HepG2 (cell line): Measurements from ENCODE around the gene MARCHF9. TPM values are rescaled to one million over a fixed set of nuclear protein-coding genes. Genes with fewer than 3 reads are reported as not detected.
A peak's percentile ranks its signal among the peaks of the same experiment; 100 is the strongest.

Source experiments
- HDAC2 ChIP-seq: sonication (generic); formaldehyde crosslinking; IDR thresholded peaks from 2 replicates; pipeline ENCODE4 v1.4.0; 2020; ENCODE audit warnings: missing genetic modification reagents
- HES4 ChIP-seq: sonication (generic); formaldehyde crosslinking; IDR thresholded peaks from 2 replicates; pipeline ENCODE4 v1.9.0; 2021; ENCODE audit warnings: mild to moderate bottlenecking, missing genetic modification reagents, borderline replicate concordance
- HNRNPLL ChIP-seq: fragments of 200-400 bp; formaldehyde crosslinking; IDR thresholded peaks from 2 replicates; pipeline ENCODE4 v1.6.1; 2017; ENCODE audit warnings: mild to moderate bottlenecking, low read depth, low read length; ENCODE audit not compliant: poor library complexity, severe bottlenecking
- MLLT10 ChIP-seq: sonication (generic); formaldehyde crosslinking; IDR thresholded peaks from 2 replicates; pipeline ENCODE4 v1.4.0; 2020; ENCODE audit warnings: missing genetic modification reagents
- POGZ ChIP-seq: sonication (generic); formaldehyde crosslinking; IDR thresholded peaks from 2 replicates; pipeline ENCODE4 v1.4.0; 2020; ENCODE audit warnings: mild to moderate bottlenecking, missing genetic modification reagents
- RAD21 ChIP-seq: fragments of 450-650 bp; formaldehyde crosslinking; IDR thresholded peaks from 2 replicates; pipeline ENCODE4 v1.5.0; 2020; ENCODE audit warnings: mild to moderate bottlenecking
- RBM39 ChIP-seq: fragments of 200-400 bp; formaldehyde crosslinking; IDR thresholded peaks from one replicate; pipeline ENCODE4 v1.6.1; 2018; ENCODE audit warnings: antibody characterized with exemption, mild to moderate bottlenecking, low read depth, low read length; ENCODE audit not compliant: poor library complexity, severe bottlenecking
- REL ChIP-seq: sonication (generic); formaldehyde crosslinking; conservative IDR thresholded peaks from 2 replicates; pipeline ENCODE4 v1.8.0; 2022; ENCODE audit warnings: mild to moderate bottlenecking, missing genetic modification reagents, moderate library complexity
- SAP130 ChIP-seq: IDR thresholded peaks from 2 replicates; pipeline ENCODE4 v1.6.1; 2016; ENCODE audit warnings: low read depth
- SPEN ChIP-seq: sonication (generic); formaldehyde crosslinking; IDR thresholded peaks from 2 replicates; pipeline ENCODE4 v1.5.1; 2020; ENCODE audit warnings: low read depth, mild to moderate bottlenecking, missing genetic modification reagents
- TOE1 ChIP-seq: sonication (generic); formaldehyde crosslinking; IDR thresholded peaks from 2 replicates; pipeline ENCODE4 v1.4.0; 2020; ENCODE audit warnings: mild to moderate bottlenecking, missing genetic modification reagents
- XRCC5 ChIP-seq: fragments of 200-400 bp; formaldehyde crosslinking; optimal IDR thresholded peaks from 2 replicates; pipeline ENCODE3; 2017; ENCODE audit warnings: mild to moderate bottlenecking, low read length
- YY1 ChIP-seq: IDR thresholded peaks from 2 replicates; pipeline ENCODE4 v1.6.1; 2011; ENCODE audit warnings: low read length, low read depth, moderate library complexity, mild to moderate bottlenecking; ENCODE audit not compliant: insufficient read depth, insufficient replicate concordance
- ZBTB38 ChIP-seq: sonication (generic); formaldehyde crosslinking; IDR thresholded peaks from 2 replicates; pipeline ENCODE4 v1.5.1; 2020; ENCODE audit warnings: mild to moderate bottlenecking, missing genetic modification reagents
- ZBTB7B ChIP-seq: sonication (generic); formaldehyde crosslinking; IDR thresholded peaks from 2 replicates; pipeline ENCODE4 v1.4.0; 2020; ENCODE audit warnings: missing genetic modification reagents
- ZNF12 ChIP-seq: sonication (generic); formaldehyde crosslinking; IDR thresholded peaks from 2 replicates; pipeline ENCODE4 v1.5.0; 2020; ENCODE audit warnings: missing genetic modification reagents
- ZNF446 ChIP-seq: sonication (generic); formaldehyde crosslinking; IDR thresholded peaks from 2 replicates; pipeline ENCODE4 v1.5.0; 2020; ENCODE audit warnings: mild to moderate bottlenecking, missing genetic modification reagents
- ZNF569 ChIP-seq: sonication (generic); formaldehyde crosslinking; IDR thresholded peaks from 2 replicates; pipeline ENCODE4 v1.5.0; 2020; ENCODE audit warnings: mild to moderate bottlenecking, missing genetic modification reagents, moderate library complexity, borderline replicate concordance
- ZNF768 ChIP-seq: sonication (generic); formaldehyde crosslinking; IDR thresholded peaks from 2 replicates; pipeline ENCODE4 v1.4.0; 2020; ENCODE audit warnings: missing genetic modification reagents
- ZNF839 ChIP-seq: sonication (generic); formaldehyde crosslinking; IDR thresholded peaks from 2 replicates; pipeline ENCODE4 v1.4.0; 2020; ENCODE audit warnings: missing genetic modification reagents, mild to moderate bottlenecking, borderline replicate concordance
- polyA plus RNA-seq, 8 experiments: library from polyadenylated mRNA; depleted of rRNA in 3 of 8; stranded (reverse) in 7 of 8; unstranded in 1 of 8; fragments of >200 nt; fragmentation: Illumina TruSeq in 4 of 8; extraction: Trizol in 4 of 8; gene quantifications; 2 replicates each; pipeline versions ENCODE4 v1.2.1 to v1.2.3, GENCODE V29; 2011 to 2016; ENCODE audit warnings: low read depth in 4 of 8, missing spikeins in 1 of 8, mixed read lengths in 1 of 8; ENCODE audit not compliant: insufficient read depth in 1 of 8
- total RNA-seq, 5 experiments: library from RNA; depleted of rRNA; stranded (reverse); fragments of >200 nt; fragmentation: Illumina TruSeq; extraction: Trizol; gene quantifications; 2 replicates each; pipeline ENCODE4 v1.2.3, GENCODE V29; 2016; ENCODE audit warnings: low read depth in 1 of 5
- TF ChIP-seq, protein P1 (sequence below): sonication (generic); formaldehyde crosslinking; IDR thresholded peaks from 2 replicates; pipeline ENCODE4 v1.5.0; 2020; ENCODE audit warnings: missing genetic modification reagents
- TF ChIP-seq, protein P2 (sequence below): sonication (generic); formaldehyde crosslinking; IDR thresholded peaks from 2 replicates; pipeline ENCODE4 v1.4.0; 2020; ENCODE audit warnings: missing genetic modification reagents
- TF ChIP-seq, protein P3 (sequence below): sonication (generic); formaldehyde crosslinking; IDR thresholded peaks from 2 replicates; pipeline ENCODE4 v1.4.0; 2020; ENCODE audit warnings: missing genetic modification reagents
- TF ChIP-seq, protein P4 (sequence below): IDR thresholded peaks from 2 replicates; pipeline ENCODE4 v1.6.1; 2016; ENCODE audit warnings: missing compliant biosample characterization, missing genetic modification reagents, borderline replicate concordance

Gene MARCHF9
- total and polyA plus RNA-seq, 2 of the 13 experiments (the other 11 are each of a cell fraction or from before 2014, with no cell fraction given), result 5.7 to 9.6 TPM

DNA sequence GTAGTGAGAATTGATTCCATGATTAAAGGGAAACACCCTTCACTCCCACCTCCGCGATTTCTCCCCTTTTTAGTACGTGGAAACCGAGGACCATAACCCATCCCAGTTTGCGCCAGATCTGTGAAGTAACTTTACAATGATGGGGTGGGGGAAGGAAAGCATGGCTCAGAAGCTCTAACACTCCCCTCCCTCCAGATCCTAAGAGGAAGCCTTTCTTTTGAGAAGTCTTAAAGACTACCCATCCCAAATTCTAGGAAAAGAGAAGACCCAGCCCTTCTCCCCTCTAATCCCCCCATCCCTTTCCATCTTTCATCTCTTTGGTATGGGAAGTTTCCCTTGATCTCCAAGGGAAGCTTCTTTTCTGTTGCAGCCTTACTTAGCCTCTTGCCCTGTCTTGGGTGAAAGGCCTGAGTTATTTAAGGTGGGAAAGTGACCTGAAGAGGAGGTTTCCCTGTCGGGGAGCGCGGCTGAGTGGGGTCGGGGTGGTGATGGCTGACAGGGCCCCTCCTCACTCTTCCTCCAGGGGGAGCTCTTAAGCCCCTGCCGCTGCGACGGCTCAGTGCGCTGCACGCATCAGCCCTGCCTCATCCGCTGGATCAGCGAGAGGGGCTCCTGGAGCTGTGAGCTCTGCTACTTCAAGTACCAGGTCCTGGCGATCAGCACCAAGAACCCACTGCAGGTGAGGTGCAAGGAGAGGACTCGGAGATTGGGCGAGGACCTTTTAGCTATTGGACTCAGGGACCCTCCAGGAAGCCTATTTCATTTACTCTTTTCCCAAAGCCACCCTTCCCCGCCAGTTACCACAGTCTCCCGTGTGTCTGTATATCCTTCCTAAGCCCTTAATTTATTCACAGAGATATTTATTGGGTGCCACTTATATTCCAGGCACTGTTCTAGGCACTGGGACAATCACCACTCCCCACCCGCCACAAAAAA is 1.8 kb downstream of the MARCHF9 start (continued):
- TF ChIP-seq ZNF839 (CRISPR knock-in tag) (no peak), TOE1 (no peak), RAD21 (CRISPR knock-in tag) (peak; percentile 50; the same call in 1 of the 2 replicates), RBM39 (no peak), SPEN (CRISPR knock-in tag) (peak; percentile 59; the same call in 1 of the 2 replicates), POGZ (CRISPR knock-in tag) (peak; percentile 53; the same call in 1 of the 2 replicates), YY1 (peak; percentile 66), ZNF768 (CRISPR knock-in tag) (peak; percentile 12; the same call in 1 of the 2 replicates), HES4 (CRISPR knock-in tag) (0 out of 2 replicates have a peak, but pooled peaks have one; percentile 40), ZNF446 (peak; percentile 50; the same call in 1 of the 2 replicates), HDAC2 (CRISPR knock-in tag) (peak; percentile 53; the same call in 1 of the 2 replicates), SAP130 (CRISPR knock-in tag) (peak; percentile 43; the same call in 1 of the 2 replicates), MLLT10 (CRISPR knock-in tag) (no peak), ZNF12 (CRISPR knock-in tag) (peak; percentile 68; the same call in 1 of the 2 replicates), XRCC5 (peak; percentile 89), HNRNPLL (peak; percentile 51), ZBTB7B (CRISPR knock-in tag) (peak; percentile 67; the same call in 1 of the 2 replicates), REL (CRISPR knock-in tag) (no peak), ZNF569 (CRISPR knock-in tag) (no peak), ZBTB38 (CRISPR knock-in tag) (peak; percentile 89)
- TF ChIP-seq, protein P1, sequence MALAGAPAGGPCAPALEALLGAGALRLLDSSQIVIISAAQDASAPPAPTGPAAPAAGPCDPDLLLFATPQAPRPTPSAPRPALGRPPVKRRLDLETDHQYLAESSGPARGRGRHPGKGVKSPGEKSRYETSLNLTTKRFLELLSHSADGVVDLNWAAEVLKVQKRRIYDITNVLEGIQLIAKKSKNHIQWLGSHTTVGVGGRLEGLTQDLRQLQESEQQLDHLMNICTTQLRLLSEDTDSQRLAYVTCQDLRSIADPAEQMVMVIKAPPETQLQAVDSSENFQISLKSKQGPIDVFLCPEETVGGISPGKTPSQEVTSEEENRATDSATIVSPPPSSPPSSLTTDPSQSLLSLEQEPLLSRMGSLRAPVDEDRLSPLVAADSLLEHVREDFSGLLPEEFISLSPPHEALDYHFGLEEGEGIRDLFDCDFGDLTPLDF (CRISPR knock-in tag), result no peak
- TF ChIP-seq, protein P2, sequence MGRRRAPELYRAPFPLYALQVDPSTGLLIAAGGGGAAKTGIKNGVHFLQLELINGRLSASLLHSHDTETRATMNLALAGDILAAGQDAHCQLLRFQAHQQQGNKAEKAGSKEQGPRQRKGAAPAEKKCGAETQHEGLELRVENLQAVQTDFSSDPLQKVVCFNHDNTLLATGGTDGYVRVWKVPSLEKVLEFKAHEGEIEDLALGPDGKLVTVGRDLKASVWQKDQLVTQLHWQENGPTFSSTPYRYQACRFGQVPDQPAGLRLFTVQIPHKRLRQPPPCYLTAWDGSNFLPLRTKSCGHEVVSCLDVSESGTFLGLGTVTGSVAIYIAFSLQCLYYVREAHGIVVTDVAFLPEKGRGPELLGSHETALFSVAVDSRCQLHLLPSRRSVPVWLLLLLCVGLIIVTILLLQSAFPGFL (CRISPR knock-in tag), result no peak
- TF ChIP-seq, protein P3, sequence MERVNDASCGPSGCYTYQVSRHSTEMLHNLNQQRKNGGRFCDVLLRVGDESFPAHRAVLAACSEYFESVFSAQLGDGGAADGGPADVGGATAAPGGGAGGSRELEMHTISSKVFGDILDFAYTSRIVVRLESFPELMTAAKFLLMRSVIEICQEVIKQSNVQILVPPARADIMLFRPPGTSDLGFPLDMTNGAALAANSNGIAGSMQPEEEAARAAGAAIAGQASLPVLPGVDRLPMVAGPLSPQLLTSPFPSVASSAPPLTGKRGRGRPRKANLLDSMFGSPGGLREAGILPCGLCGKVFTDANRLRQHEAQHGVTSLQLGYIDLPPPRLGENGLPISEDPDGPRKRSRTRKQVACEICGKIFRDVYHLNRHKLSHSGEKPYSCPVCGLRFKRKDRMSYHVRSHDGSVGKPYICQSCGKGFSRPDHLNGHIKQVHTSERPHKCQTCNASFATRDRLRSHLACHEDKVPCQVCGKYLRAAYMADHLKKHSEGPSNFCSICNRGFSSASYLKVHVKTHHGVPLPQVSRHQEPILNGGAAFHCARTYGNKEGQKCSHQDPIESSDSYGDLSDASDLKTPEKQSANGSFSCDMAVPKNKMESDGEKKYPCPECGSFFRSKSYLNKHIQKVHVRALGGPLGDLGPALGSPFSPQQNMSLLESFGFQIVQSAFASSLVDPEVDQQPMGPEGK (CRISPR knock-in tag), result 0 out of 2 replicates have a peak, but pooled peaks have one; percentile 13
- TF ChIP-seq, protein P4, sequence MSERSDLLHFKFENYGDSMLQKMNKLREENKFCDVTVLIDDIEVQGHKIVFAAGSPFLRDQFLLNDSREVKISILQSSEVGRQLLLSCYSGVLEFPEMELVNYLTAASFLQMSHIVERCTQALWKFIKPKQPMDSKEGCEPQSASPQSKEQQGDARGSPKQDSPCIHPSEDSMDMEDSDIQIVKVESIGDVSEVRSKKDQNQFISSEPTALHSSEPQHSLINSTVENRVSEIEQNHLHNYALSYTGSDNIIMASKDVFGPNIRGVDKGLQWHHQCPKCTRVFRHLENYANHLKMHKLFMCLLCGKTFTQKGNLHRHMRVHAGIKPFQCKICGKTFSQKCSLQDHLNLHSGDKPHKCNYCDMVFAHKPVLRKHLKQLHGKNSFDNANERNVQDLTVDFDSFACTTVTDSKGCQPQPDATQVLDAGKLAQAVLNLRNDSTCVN (CRISPR knock-in tag), result 0 out of 2 replicates have a peak, but pooled peaks have one; percentile 43
